H1 (cell line): ENCODE measurements around the gene WDSUB1. TPM values are rescaled to one million over a fixed set of nuclear protein-coding genes. Genes with fewer than 3 reads are reported as not detected.

Source experiments
- CTCF ChIA-PET: fragments of 300-600 bp; sonication (Branson Sonifier 250); formaldehyde crosslinking; loops from one replicate; lab custom pipeline; 2021; ENCODE audit not compliant: partially characterized antibody; lab: Charles Lee
- POLR2A ChIA-PET: fragments of 300-600 bp; sonication (Branson Sonifier 250); formaldehyde crosslinking; loops from one replicate; lab custom pipeline; 2021; ENCODE audit warnings: inconsistent platforms; ENCODE audit not compliant: partially characterized antibody; lab: Charles Lee
- DNase-seq, 2 experiments: peaks; one replicate each; pipeline versions ENCODE4 v3.0.0 to v3.0.0-alpha.2; 2010 to 2022; ENCODE audit warnings: low spot score in 2 of 2, low read depth in 1 of 2, mixed read lengths in 1 of 2
- FAIRE-seq: peaks from 2 replicates; lab custom pipeline; 2011; peaks lifted over from hg19 to GRCh38; lab: Jason Lieb, UNC
- H2AFZ ChIP-seq: 2 replicates; pipeline ENCODE4 v1.8.1; 2012; ENCODE audit warnings: low read length, inconsistent platforms
- H2AK5ac ChIP-seq: 2 replicates; pipeline ENCODE4 v1.6.1; 2013; ENCODE audit warnings: low read depth, low read length
- H2BK120ac ChIP-seq: replicated peaks from 2 replicates; pipeline ENCODE3; 2013; ENCODE audit warnings: low read depth, low read length, inconsistent platforms
- H2BK12ac ChIP-seq: 2 replicates; pipeline ENCODE4 v1.6.1; 2013; ENCODE audit warnings: low read depth, low read length
- H2BK15ac ChIP-seq: 2 replicates; pipeline ENCODE4 v1.6.1; 2013; ENCODE audit warnings: low read length
- H2BK20ac ChIP-seq: 2 replicates; pipeline ENCODE4 v1.6.1; 2013; ENCODE audit warnings: low read length
- H2BK5ac ChIP-seq: 2 replicates; pipeline ENCODE4 v1.6.1; 2013; ENCODE audit warnings: low read depth, low read length
- H3K14ac ChIP-seq: 2 replicates; pipeline ENCODE4 v1.6.1; 2013; ENCODE audit warnings: inconsistent platforms; ENCODE audit not compliant: insufficient read length
- H3K18ac ChIP-seq: 2 replicates; pipeline ENCODE4 v1.6.1; 2013; ENCODE audit warnings: low read length; ENCODE audit errors: extremely low read depth
- H3K23ac ChIP-seq: 2 replicates; pipeline ENCODE4 v1.6.1; 2013; ENCODE audit warnings: inconsistent platforms; ENCODE audit not compliant: insufficient read length
- H3K23me2 ChIP-seq: 2 replicates; pipeline ENCODE4 v1.6.1; 2013; ENCODE audit warnings: low read depth, low read length
- H3K27ac ChIP-seq: 2 replicates; pipeline ENCODE4 v1.6.1; 2011; ENCODE audit warnings: low read depth, low read length, inconsistent platforms
- H3K27me3 ChIP-seq, 4 experiments: replicated peaks in 1 of 4; 1 replicate in 1 of 4; 2 replicates in 3 of 4; pipeline versions ENCODE4 v1.6.1 to v1.8.1; 2011 to 2013; ENCODE audit warnings: low read length in 3 of 4, mild to moderate bottlenecking in 3 of 4, inconsistent platforms in 2 of 4, mixed read lengths in 2 of 4, moderate library complexity in 1 of 4; ENCODE audit not compliant: control insufficient read depth in 3 of 4, insufficient read depth in 3 of 4; ENCODE audit errors: extremely low read depth in 1 of 4
- H3K36me3 ChIP-seq, 4 experiments: 2 replicates each; pipeline versions ENCODE4 v1.6.1 to v1.8.1; 2011 to 2013; ENCODE audit warnings: mild to moderate bottlenecking in 4 of 4, low read length in 3 of 4, moderate library complexity in 2 of 4, control low read depth in 1 of 4, inconsistent platforms in 1 of 4; ENCODE audit not compliant: insufficient read depth in 4 of 4, control insufficient read depth in 2 of 4
- H3K4ac ChIP-seq: replicated peaks from 2 replicates; pipeline ENCODE3; 2013; ENCODE audit warnings: low read length, low read depth, mixed read lengths, inconsistent platforms; ENCODE audit not compliant: insufficient read length
- H3K4me1 ChIP-seq, 4 experiments: replicated peaks in 1 of 4; 1 replicate in 1 of 4; 2 replicates in 3 of 4; pipeline versions ENCODE4 v1.6.1 to v1.8.1; 2011 to 2013; ENCODE audit warnings: low read length in 3 of 4, inconsistent platforms in 2 of 4, mixed read lengths in 1 of 4; ENCODE audit not compliant: insufficient read depth in 4 of 4, control insufficient read depth in 3 of 4
- H3K4me2 ChIP-seq, 2 experiments: 2 replicates each; pipeline versions ENCODE4 v1.6.1 to v1.8.1; 2011 to 2013; ENCODE audit warnings: low read depth in 2 of 2, low read length in 2 of 2, control low read depth in 1 of 2, inconsistent platforms in 1 of 2, mild to moderate bottlenecking in 1 of 2; ENCODE audit not compliant: insufficient read depth in 1 of 2
- H3K4me3 ChIP-seq, 4 experiments: fragments of 200-600, 300-600 bp in 1 of 4; sonication (generic), shearing (Covaris generic), sonication (Bioruptor Twin) in 1 of 4; 2 replicates each; pipeline versions ENCODE4 v1.5.1 to v1.8.1; 2011 to 2016; ENCODE audit warnings: low read length in 4 of 4, low read depth in 3 of 4, control low read depth in 2 of 4, inconsistent platforms in 2 of 4, mild to moderate bottlenecking in 2 of 4, mixed read lengths in 1 of 4, moderate library complexity in 1 of 4; ENCODE audit not compliant: insufficient read depth in 2 of 4; ENCODE audit errors: extremely low read depth in 1 of 4
- H3K56ac ChIP-seq: replicated peaks from 2 replicates; pipeline ENCODE3; 2013; ENCODE audit warnings: low read depth, mild to moderate bottlenecking, mixed read lengths, low read length, inconsistent platforms; ENCODE audit not compliant: insufficient read length
- H3K79me1 ChIP-seq: 2 replicates; pipeline ENCODE4 v1.6.1; 2013; ENCODE audit warnings: low read depth, low read length, control low read depth
- H3K79me2 ChIP-seq, 2 experiments: 2 replicates each; pipeline versions ENCODE4 v1.6.1 to v1.8.1; 2012 to 2013; ENCODE audit warnings: low read length in 2 of 2, mild to moderate bottlenecking in 2 of 2, inconsistent platforms in 1 of 2; ENCODE audit not compliant: insufficient read depth in 2 of 2, control insufficient read depth in 1 of 2
- H3K9ac ChIP-seq, 4 experiments: replicated peaks in 1 of 4; 1 replicate in 1 of 4; 2 replicates in 3 of 4; pipeline versions ENCODE4 v1.6.1 to v1.8.1; 2011 to 2013; ENCODE audit warnings: low read depth in 3 of 4, low read length in 3 of 4, control low read depth in 2 of 4, mild to moderate bottlenecking in 2 of 4, moderate library complexity in 2 of 4, inconsistent platforms in 1 of 4; ENCODE audit errors: extremely low read depth in 1 of 4
- H3K9me3 ChIP-seq, 2 experiments: 2 replicates each; pipeline versions ENCODE4 v1.6.1 to v1.8.1; 2012 to 2013; ENCODE audit warnings: mild to moderate bottlenecking in 2 of 2, moderate library complexity in 2 of 2, control low read depth in 1 of 2, inconsistent platforms in 1 of 2, low read depth in 1 of 2, low read length in 1 of 2, mixed read lengths in 1 of 2; ENCODE audit not compliant: insufficient read depth in 2 of 2
- H4K20me1 ChIP-seq, 2 experiments: replicated peaks in 1 of 2; 2 replicates each; pipeline versions ENCODE3 to v1.8.1; 2011 to 2013; ENCODE audit warnings: inconsistent platforms in 2 of 2, low read length in 2 of 2, mild to moderate bottlenecking in 1 of 2; ENCODE audit not compliant: insufficient read depth in 2 of 2, control insufficient read depth in 1 of 2
- H4K5ac ChIP-seq: 2 replicates; pipeline ENCODE4 v1.6.1; 2013; ENCODE audit warnings: low read length, low read depth, mixed read lengths, inconsistent platforms; ENCODE audit not compliant: insufficient read length
- H4K8ac ChIP-seq: 2 replicates; pipeline ENCODE4 v1.8.0; 2013; ENCODE audit warnings: mild to moderate bottlenecking, moderate library complexity, low read length, inconsistent platforms; ENCODE audit not compliant: insufficient read depth; ENCODE audit errors: extremely low read depth
- H4K91ac ChIP-seq: replicated peaks from 2 replicates; pipeline ENCODE3; 2013; ENCODE audit warnings: low read length, mixed read lengths, inconsistent platforms; ENCODE audit not compliant: insufficient read length
- CEBPB ChIP-seq: IDR thresholded peaks from 2 replicates; pipeline ENCODE4 v1.6.1; 2012; ENCODE audit warnings: low read depth, low read length
- USF2 ChIP-seq: IDR thresholded peaks from 2 replicates; pipeline ENCODE4 v1.6.1; 2011; ENCODE audit warnings: low read length, improper control_type of control experiment
- WGBS, 2 experiments: shearing (Covaris generic) in 1 of 2; methylation state at CpG; one replicate each; pipeline versions ENCODE4 v1.1.6 to v1.1.7; 2013 to 2015; ENCODE audit warnings: low lambda C conversion rate in 2 of 2, mixed read lengths in 2 of 2, inconsistent platforms in 1 of 2, low coverage in 1 of 2, missing lambda C conversion rate in 1 of 2; ENCODE audit not compliant: insufficient replicate concordance in 2 of 2, insufficient coverage in 1 of 2, insufficient read length in 1 of 2; ENCODE audit errors: extremely low coverage in 1 of 2, missing lambda C conversion rate in 1 of 2; 5-methylcytosine and 5-hydroxymethylcytosine counted together
- polyA plus RNA-seq, 7 experiments: library from polyadenylated mRNA; depleted of rRNA in 3 of 7; stranded (reverse) in 5 of 7; unstranded in 2 of 7; fragments of >200 nt in 5 of 7; fragments of 200-250 nt in 2 of 7; gene quantifications; 1 replicate in 5 of 7; 2 replicates in 1 of 7; 4 replicates in 1 of 7; pipeline versions ENCODE4 v1.2.1 to v1.2.3, GENCODE V29; 2011 to 2013; ENCODE audit warnings: missing spikeins in 2 of 7, mixed read lengths in 2 of 7
- total RNA-seq: library from RNA; stranded (reverse); fragmentation: NEBNext Ultra II Directional; extraction: Animal tissue kit (Norgen Biotek cat#: 25700); gene quantifications from 2 replicates; pipeline ENCODE4 v1.2.1, GENCODE V29; 2021

WDSUB1 gene
- total and polyA plus RNA-seq, 2 of the 8 experiments (the other 6 are each of a cell fraction or from before 2014, with no cell fraction given): 5.5 to 8.0 TPM

DNA sequence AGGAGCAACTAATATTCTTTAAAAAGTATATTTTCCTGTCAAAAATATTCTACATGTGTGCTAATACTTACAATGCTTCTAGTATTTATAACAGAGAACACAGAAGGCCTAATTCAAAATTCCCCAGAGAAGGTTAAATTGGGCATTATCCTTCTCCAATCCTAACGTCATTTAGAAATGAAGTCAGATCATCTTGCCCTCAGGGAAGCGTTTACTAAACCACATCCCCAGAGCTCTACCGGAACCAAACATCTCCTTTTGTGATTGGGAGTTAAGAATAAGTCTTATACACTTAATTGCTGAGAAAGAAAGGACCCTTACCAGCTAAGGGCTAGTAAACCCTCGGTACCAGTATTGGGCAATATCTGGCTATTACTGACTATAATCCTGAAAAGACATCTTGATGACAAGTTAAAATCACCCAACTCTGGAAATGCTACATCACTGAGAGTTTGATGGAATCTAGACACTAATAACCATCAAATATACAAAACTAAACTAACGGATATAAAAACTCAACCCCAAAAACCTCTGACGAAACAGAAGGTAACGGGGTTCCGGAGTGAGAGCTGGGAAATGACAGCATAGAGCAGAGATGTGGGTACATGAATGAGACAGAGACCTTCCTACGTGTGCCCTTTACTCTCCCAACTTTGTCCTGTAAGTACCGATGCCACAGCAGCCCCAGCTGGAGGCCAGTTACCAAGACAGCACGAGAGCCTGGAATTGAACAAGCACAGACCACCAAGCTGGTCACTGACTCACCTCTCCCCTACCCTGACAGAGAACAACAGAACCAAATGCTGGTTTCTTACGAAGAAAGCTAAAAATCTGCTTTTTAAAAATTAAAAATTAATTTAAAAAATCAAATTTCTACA, 35.0 kb downstream of the WDSUB1 start:
- H3K27ac ChIP-seq: no peak overlapping the region
- no peak overlapping the region for H3K56ac ChIP-seq
- H3K36me3 ChIP-seq: 0 out of 8 replicates have a peak, but pooled peaks cover 0 to 4% (median 0%) of the 10 kb centered on the region in 4 experiments
- H4K8ac ChIP-seq: no peak overlapping the region; the same call in 1 of the 2 replicates
- H4K20me1 ChIP-seq: peaks cover 1% of the 10 kb centered on the region in 2 experiments
- no peaks in the 10 kb centered on the region for H3K9me3 ChIP-seq
- no peak overlapping the region for H4K5ac ChIP-seq
- no peak overlapping the region for H3K23ac ChIP-seq
- CTCF ChIA-PET: interaction anchor here (0.5 kb wide), 1 partner anchor 181 kb away, joined by 3 read pairs; no protein-coding TSS in a partner anchor
- no peak overlapping the region for H2BK12ac ChIP-seq
- DNase-seq (no peak), FAIRE-seq (no peak)
- H3K14ac ChIP-seq: no peak overlapping the region
- no peak overlapping the region for H2BK120ac ChIP-seq
- H3K27me3 ChIP-seq: peaks cover 0 to 1% (median 0%) of the 10 kb centered on the region in 4 experiments; a peak in 1 of 7 replicates
- no peaks in the 10 kb centered on the region for H3K23me2 ChIP-seq
- no peak overlapping the region for H2AFZ ChIP-seq
- H2BK5ac ChIP-seq: no peak overlapping the region
- no peak overlapping the region for H2AK5ac ChIP-seq
- H3K4me3 ChIP-seq: no peak overlapping the region
- TF ChIP-seq CEBPB (0 out of 2 replicates have a peak, but pooled peaks have one; percentile 1), USF2 (no peak)
- TF ChIP-seq, all 59 proteins: peak for 1
- no peak overlapping the region for H3K9ac ChIP-seq
- H3K18ac ChIP-seq: no peak overlapping the region
- POLR2A ChIA-PET: interaction anchor here (1.7 kb wide), 1 partner anchor 35 kb away, joined by 5 read pairs; the partner anchor contains the start of gene WDSUB1
- no peak overlapping the region for H2BK20ac ChIP-seq
- no peaks in the 10 kb centered on the region for H3K79me1 ChIP-seq
- no peak overlapping the region for H3K4ac ChIP-seq
- no peak overlapping the region for H4K91ac ChIP-seq
- WGBS, 2 experiments: 91% methylated on average over 12 of the region's 12 CpGs; no CpG with 5 or more reads in 1 of the 2 experiments
- H3K4me2 ChIP-seq: no peak overlapping the region
- H3K79me2 ChIP-seq: no peaks in the 10 kb centered on the region
- H2BK15ac ChIP-seq: no peak overlapping the region
- no peaks in the 10 kb centered on the region for H3K4me1 ChIP-seq
